Bronchial epithelial cell (primary cell): Measurements from ENCODE around the gene GPRC6A. TPM values are rescaled to one million over a fixed set of nuclear protein-coding genes. Genes with fewer than 3 reads are reported as not detected.

Experiments
- DNase-seq: peaks from one replicate; pipeline ENCODE4 v3.0.0-alpha.2; 2010; ENCODE audit warnings: low read depth
- FAIRE-seq: peaks from 2 replicates; lab custom pipeline; 2011; peaks lifted over from hg19 to GRCh38; lab: Jason Lieb, UNC
- H3K27me3 ChIP-seq: 2 replicates; pipeline ENCODE4 v1.5.1; 2011; ENCODE audit warnings: low read length; ENCODE audit not compliant: control insufficient read depth, insufficient read depth
- H3K36me3 ChIP-seq: 2 replicates; pipeline ENCODE4 v1.5.1; 2011; ENCODE audit warnings: low read length; ENCODE audit not compliant: control insufficient read depth, insufficient read depth
- H3K4me3 ChIP-seq: 2 replicates; pipeline ENCODE4 v1.5.1; 2011; ENCODE audit warnings: mild to moderate bottlenecking, low read depth, low read length, control low read depth
- CTCF ChIP-seq: IDR thresholded peaks from 2 replicates; pipeline ENCODE4 v1.5.1; 2011; ENCODE audit warnings: mild to moderate bottlenecking, moderate library complexity, low read length, control low read depth, inconsistent platforms; ENCODE audit not compliant: insufficient read depth, severe bottlenecking
- total RNA-seq: library from RNA; depleted of rRNA; stranded (reverse); fragments of >200 nt; gene quantifications from 2 replicates; pipeline ENCODE4 v1.2.1, GENCODE V29; 2014

The GPRC6A gene
- total RNA-seq, 1 donor from 2014 or later = not detected

DNA sequence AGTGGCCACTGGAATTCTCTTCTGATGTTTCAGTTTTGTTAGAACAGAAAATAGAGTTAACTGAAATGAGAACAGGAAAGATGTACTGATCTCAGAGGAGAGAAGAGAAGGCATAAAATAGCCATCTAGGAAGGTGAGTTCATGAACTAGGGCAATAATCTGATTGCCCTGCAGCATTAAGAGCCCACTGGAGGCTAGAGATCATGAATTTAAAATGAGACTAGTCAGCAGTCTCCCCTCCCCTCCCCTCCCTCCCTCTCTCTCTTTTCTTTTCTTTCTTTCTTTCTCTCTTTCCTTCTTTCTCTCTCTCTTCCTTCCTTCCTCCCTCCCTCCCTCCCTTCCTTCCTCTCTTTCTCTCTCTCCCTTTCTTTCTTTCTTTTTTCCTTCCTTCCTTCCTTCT is 28.9 kb downstream of the GPRC6A start:
- TF ChIP-seq CTCF = no peak
- Histone ChIP-seq H3K4me3 (no peak overlapping the region), H3K27me3 (no peaks in the 10 kb centered on the region), H3K36me3 (no peaks in the 10 kb centered on the region)
- DNase-seq (no peak), FAIRE-seq (no peak)

DNA sequence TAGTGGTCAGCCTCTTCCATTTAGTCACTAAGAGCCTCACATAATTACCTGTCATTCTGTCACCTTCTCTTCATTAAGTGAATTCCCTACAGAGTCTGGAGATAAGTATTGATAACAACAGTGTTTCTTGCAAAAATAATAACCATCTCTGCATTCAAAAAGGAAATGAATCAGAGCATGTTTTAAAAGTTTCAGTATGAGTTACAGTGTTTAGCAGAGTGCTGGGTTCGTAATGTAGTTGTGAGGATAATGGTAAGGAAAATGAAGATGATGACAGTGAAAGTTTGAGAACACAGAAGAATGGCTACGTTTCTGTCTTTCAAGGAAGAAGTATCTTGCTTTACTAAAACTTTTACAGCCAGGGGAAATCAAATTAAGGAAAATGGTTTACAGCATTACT is 31.3 kb downstream of the GPRC6A start:
- no peaks in the 10 kb centered on the region for H3K36me3 ChIP-seq
- TF ChIP-seq CTCF = no peak
- DNase-seq = no peak
- H3K27me3 ChIP-seq = no peaks in the 10 kb centered on the region
- no peak for FAIRE-seq
- no peak overlapping the region for H3K4me3 ChIP-seq

DNA sequence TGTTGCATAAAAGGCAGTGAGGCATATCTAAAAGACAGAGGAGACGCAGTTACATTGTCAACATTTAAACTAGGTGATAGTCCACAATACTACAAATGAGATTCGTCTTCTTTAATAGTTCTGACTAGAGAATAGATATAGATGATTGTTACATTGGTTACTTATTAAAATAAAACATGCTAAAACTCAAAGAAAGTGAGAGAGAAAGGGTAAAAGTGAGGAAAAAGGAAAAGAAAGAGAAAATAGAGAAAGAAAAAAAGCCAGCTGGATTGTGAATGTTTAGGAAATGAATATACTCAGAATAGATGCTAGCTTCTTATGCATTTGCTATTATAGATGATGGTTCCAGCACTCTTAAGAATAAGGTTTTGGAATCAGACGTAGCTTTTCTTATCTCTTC is 35.7 kb downstream of the GPRC6A start:
- no peak for TF ChIP-seq CTCF
- no peak overlapping the region for H3K4me3 ChIP-seq
- no peaks in the 10 kb centered on the region for H3K27me3 ChIP-seq
- FAIRE-seq (no peak), DNase-seq (no peak)
- no peaks in the 10 kb centered on the region for H3K36me3 ChIP-seq

DNA sequence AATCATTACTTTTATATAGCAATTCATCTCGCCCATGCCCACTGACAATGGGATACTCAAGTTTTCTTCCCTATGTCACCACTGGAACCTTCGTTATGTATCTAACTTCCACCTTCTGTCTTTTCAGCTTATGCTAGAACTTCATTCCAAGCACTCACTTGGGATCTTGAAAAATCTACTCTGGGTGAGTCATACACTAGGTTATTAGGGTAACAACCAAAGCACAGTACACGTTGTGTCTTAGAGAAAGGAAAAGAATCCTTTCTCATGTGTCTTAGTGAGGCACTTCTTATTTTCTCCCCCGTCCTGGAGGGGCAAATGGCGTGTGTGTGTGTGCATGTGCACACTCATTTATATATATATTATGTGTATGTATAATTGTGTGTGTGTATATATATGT is 45.0 kb downstream of the GPRC6A start:
- no peak for TF ChIP-seq CTCF
- Histone ChIP-seq H3K27me3 (no peaks in the 10 kb centered on the region), H3K36me3 (no peaks in the 10 kb centered on the region), H3K4me3 (no peak overlapping the region)
- DNase-seq (peak; percentile 8), FAIRE-seq (no peak)

- TF ChIP-seq CTCF = no peak
- FAIRE-seq = no peak
These were observed 49.2 kb downstream of the GPRC6A start for GRCh38 chr6:116779573-116780164.

DNA sequence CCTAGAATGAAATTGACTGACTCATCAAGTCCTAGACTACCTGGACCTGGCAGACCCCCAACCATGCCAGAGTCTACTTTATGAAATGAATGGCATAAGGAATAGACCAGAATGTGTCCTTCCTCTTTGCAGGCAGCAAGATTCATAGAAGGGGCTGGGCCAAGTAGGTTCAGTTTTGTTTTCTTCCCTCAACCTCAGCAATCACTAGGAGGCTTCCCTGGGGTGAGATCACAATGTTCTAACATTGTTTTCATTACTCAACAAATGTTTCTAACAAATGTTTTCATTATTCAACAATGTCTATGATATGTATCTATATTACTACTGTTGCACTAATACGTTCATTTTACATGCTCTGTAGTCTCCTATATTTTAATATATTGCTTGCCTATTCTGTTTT is 55.0 kb downstream of the GPRC6A start:
- FAIRE-seq = no peak
- TF ChIP-seq CTCF = no peak
- Histone ChIP-seq H3K4me3 (no peak overlapping the region), H3K36me3 (no peaks in the 10 kb centered on the region), H3K27me3 (no peaks in the 10 kb centered on the region)
- DNase-seq = no peak

More at GRCh38 chr6:116779573-116780164, 49.2 kb downstream of the GPRC6A start:
- peak; percentile 47 for DNase-seq
- Histone ChIP-seq H3K36me3 (no peaks in the 10 kb centered on the region), H3K27me3 (no peaks in the 10 kb centered on the region), H3K4me3 (no peak overlapping the region)
